DLD1 (cell line): Measurements from ENCODE around the gene OTUD6A.

Source experiments
- in situ Hi-C: cut with HindIII; loops from 2 replicates; pipeline ENCODE4 v1.10.0; 2017; ENCODE audit warnings: low sequenced_read_pairs

Gene OTUD6A

GRCh38 chrX:70062076-70062475 is at the start of gene OTUD6A:
OTUD6A (plus strand) TSS chrX:70062457; CDS start chrX:70062525, 68 bp downstream.
- in situ Hi-C loops = no loop called here

DNA sequence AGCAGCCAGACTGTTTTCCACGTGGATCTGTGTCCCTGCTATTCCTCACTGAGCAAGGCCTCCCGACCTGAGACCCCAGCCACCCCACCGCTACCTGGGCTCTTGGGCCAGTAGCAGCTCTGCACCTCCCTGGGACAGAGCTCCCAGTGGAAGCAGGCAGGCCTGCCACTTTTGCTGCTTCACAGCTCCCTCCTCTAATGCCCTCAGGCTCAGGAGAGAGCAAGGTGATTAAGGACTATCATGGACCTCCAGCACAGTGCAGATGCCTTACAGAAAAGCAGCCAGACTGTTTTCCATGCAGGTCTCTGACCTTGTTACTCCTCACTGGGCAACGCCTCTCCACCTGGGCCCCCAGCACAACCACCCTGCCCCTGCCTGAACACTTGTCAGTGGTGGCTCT is 49.5 kb upstream of the OTUD6A start:
- in situ Hi-C loops = no loop called here

DNA sequence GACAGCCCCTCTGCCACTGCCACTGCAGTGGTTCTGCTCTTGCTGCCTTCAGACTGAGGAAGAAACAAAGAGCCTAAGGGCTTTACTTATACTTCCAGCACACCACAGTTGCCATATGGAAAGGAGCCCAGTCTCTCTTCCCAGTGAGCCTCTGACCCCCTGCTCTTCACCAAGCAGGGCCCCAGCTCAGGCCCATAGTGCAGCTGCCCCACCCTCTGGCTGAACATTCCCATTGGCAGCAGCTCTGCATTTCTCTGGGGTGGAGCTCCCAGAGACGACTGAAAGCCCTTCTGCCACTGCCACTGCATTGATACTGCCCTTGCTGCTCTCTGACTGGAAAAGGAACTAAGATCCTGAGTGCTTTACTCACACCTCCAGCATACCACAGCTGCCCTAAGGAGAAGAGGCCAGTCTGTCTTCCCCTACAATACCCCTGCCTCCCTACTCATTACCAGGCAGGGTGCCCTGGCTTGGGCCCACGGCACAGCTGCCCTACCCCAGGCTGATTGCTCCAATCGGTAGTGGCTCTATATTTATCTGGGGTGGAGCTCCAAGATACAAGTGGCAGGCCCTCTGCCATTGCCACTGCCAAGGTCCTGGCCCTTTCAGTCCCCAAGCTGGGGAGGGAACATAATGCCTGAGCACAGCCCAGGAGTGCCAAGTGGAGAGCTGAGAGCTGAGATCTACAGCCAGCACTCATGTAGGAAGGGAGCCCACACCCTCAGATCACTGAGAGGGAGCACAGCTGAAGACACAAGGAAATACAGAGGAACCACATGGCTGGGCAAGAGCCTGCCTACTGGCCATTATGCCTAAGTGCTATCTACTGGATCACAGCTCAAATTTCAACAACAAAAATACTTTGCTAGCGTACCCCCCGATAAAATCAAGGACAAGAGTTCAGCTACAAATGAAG is 48.5 kb upstream of the OTUD6A start:
- in situ Hi-C loops = no loop called here

DNA sequence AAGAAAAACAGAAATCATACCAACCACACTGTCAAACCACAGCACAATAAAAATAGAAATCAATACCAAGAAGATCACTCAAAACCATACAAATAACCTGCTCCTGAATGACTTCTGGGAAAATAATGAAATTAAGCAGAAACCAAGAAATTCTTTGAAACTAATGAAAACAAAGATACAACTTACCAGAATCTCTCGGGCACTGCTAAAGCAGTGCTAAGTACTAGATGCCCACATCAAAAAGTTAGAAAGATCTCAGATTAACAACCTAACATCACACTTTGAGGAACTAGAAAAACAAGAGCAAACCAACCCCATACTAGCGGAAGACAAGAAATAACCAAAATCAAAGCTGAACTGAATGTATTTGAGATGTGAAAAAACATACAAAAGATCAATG is 45.7 kb upstream of the OTUD6A start:
- in situ Hi-C loops = no loop called here

DNA sequence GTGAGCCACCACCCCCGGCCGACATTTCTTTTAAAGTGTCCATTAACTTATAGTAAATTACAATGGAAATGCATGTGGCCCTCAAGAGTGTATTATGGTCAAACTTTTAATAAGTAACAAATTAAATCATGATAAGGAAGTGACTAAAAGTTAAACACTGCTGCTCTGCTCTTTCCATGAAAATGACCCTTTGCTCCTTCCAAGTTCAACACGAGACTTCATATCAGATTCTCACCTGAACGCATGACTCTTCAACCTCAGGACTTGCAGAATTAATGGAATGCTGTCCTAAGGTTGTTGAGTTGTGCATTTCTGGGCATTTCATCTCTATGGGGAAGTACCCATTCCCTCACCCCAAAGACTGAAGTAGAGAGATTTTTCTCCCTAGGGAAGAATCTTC is 39.6 kb upstream of the OTUD6A start:
- in situ Hi-C loops = no loop called here

GRCh38 chrX:70025464-70025863 is 36.8 kb upstream of the OTUD6A start:
- in situ Hi-C loops = no loop called here

- in situ Hi-C loops = no loop called here
Measured at GRCh38 chrX:70026112-70026850, 36.0 kb upstream of the OTUD6A start.

DNA sequence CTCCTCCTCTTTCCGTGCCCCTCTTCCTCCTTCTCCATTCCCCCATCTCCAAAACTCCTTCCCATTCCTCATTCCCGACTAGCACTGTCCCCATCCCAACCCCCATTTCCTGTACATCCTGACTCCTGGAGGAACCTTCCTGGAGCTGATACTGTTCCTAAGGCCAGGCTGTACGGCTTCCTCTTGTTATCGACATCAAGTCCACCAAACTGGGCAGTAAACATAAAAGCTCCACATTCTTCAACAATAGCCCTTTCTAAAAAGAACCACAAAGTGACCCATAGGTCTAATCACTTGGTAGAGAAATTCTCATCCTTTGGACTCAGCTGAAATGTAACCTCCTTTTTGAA is 35.4 kb upstream of the OTUD6A start:
- in situ Hi-C loops = no loop called here

DNA sequence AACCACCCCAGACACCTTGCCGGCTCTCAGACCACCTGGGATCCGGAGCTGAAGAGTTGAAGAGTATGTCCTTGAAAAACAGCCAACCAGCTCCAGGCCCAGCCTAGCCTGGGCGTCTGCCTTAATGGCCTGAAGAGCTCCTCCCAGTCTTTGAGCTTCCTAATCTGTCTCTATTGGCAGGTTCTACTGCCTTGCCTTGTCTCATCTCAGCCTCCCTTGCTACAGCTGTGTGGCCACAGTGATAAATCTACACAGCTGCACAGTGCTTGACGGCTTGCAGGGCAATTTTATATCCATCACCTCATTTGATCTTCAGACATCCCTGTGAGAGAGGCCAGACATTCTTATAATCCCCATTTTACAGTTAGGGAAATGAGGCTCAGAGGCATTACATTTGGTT is 32.4 kb upstream of the OTUD6A start:
- in situ Hi-C loops = no loop called here

DNA sequence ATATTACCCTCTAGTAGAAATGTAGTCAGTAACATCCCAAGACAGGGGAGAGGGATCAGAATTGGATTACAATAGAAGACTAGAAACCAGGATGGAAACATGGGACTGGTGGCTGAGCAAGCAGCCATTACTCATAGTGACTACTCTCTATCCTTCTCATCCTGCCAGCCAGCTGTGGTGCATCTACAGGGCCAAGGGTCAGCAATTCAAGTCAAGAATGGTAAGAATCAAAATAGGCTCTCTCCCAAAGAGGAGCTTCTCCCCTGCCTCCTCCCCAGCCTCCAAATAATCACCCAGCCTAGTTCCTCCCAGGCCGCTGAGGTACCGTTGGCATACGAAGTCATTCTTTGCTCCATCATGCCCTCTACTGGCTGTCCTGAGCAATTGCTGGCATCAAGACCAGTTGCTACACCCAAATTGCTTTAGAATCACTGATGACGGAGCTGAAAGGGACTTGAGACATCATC is 31.9 kb upstream of the OTUD6A start:
- in situ Hi-C loops = no loop called here

GRCh38 chrX:70032792-70033191 is 29.5 kb upstream of the OTUD6A start:
- in situ Hi-C loops = no loop called here

DNA sequence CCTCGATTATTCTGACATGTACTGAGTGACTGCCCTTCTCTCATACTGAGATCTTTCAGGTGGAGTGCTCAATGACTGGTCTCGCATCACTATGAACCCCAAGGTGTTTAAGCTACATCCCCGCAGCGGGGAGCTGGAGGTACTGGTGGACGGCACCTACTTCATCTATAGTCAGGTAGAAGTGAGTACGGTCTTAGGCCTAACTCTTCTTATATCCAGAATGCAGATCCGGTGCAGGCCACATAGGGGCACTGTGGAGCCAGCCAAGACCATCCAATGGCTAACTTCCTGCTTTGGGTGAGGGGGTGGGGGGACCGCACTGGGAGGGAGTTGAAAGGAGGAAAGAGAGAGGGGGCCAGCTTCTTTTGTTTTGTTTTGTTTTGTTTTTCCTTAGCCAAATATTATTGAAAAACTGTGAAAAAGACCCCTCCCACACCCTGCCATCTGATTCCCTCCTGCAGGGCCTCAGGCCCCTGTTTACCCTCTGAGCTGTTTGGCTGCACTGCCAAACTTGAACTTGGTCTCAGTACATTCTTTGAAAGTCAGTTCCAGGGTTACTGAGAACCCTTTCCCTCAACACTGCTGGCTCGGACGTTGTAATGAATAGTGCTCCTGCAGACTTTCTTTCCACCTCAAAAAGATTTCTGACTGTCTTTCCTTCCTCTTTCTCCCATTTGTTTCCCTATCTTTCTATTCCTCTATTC is 28.8 kb upstream of the OTUD6A start:
- in situ Hi-C loops = no loop called here

DNA sequence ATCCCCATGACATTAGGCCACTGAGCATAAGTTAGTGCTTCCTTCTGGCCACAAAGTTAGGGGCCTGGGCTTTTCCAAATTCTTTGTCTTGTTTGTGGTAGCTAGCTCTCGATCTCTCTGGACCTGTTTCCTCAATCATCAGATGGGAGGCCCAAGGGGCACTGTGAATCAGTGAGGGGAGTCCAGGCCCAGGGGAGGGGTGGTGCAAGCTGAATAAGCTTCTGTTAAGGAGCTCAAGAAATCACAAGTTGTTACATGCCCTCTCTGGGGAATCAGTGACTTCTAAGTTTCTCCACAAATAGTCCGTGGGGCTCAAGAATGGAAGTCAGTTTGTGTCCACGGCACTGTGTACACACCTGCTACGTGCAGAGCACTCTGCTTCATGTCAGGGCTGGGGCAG is 27.6 kb upstream of the OTUD6A start:
- in situ Hi-C loops = no loop called here

DNA sequence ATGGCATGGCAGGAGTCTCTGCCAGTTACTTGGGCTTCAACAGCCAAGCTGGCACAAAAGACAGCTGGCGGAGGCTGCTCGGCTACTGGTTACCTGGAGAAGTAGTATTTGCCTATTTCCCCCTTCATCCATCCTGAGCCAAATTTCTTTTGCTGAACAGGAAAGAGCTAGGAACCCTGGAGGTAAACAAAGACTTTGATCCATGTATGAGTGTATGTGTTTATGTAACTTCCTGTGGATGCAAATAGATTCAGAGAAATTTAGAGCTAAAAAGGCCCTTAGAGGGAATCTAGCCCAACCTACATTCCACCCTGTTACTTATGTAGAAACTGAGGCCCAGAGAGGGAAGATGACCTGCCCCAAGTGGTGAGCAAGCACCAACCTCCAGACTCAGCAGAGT is 23.7 kb upstream of the OTUD6A start:
- in situ Hi-C loops = no loop called here

DNA sequence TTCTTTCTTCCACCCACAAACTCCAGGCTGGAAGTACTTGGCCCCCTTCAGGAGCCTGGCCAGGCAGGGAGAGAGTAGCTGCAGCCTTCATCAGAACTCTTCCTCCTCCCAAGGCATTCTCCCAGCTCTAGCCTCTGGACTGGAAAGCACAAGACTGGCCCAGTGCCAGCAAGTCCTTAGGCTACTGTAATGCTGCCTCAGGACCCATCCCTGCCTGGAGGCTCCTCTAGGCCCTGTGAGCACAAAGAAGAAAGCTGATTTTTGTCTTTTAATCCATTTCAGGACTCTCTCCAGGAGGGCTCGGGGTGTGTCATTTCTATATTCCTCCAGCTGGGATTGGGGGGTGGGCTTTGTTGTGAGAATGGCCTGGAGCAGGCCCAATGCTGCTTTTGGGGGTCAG is 23.3 kb upstream of the OTUD6A start:
- in situ Hi-C loops = no loop called here

DNA sequence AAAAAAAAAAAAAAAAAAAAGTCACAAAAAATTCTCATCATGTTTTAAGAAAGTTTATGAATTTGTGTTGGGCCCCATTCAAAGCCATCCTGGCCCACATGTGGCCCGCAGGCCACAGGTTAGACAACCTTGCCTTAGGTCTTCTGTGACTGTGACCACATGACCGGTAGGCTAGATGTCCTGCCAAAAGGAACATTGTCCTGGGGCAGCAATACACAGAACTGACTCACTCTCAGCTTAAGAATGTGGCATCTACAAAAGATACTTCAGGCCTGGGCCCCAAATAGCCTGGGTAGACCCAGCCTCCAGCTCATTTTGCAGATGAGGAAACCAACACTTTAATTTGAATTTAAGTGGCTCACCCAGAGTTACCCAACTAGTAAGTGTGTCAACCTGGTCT is 22.5 kb upstream of the OTUD6A start:
- in situ Hi-C loops = no loop called here

DNA sequence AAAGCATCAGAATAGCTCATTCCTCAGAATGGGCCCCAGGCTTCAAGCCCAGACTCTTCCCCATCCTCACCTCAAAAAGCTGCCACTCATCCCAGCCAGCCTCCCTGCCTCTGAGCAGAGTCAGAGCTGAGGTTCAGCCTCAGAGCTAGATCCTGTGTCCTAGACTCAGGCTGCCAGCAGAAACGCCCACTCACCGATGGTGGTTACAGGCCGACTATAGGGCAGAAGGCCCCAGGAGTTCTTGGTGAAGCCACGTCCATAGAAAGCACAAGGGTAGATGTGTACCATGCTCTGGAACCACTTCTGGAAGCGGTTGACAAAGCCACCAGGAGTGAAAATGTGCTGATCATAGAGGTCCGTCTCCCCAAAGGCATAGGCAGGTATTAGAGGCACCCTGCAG is 20.3 kb upstream of the OTUD6A start:
- in situ Hi-C loops = no loop called here

- in situ Hi-C loops = no loop called here
Measured at GRCh38 chrX:70042399-70043371, 19.6 kb upstream of the OTUD6A start.

- in situ Hi-C loops = no loop called here
Measured at GRCh38 chrX:70043685-70044084, 18.6 kb upstream of the OTUD6A start.

DNA sequence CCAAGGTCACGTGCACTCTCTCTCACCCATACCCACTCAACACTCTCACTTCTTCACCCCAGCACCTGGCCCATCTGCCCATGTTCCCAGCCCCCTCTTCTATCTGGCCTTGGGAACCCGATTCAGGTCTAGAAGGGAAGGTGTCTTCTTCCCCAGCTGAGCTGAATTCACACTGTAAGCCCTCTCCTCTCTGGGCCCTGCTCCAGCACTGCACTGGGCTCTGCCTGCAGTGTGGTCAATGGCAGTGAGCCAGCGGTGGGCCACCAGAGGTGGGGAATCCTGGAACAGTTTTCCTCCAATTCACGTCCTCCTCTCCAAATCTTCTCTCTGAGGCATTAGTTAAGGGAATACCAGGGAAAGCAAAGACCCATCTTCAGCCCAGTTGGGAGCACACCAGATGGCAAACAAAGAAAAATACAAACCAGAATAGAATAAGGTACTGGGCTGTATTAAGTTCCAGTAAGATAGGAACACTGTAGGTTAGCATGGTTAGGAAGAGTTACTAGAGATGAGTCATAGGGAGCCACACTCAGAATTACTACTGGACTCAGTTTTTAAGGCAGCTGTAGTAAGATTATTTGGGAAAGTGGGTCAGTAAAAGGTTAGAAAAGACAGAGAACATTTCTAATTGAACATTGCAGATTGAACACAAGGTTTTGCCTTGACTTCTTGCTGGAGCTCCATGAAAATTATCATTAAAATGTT is 17.6 kb upstream of the OTUD6A start:
- in situ Hi-C loops = no loop called here
